ENCODE data around the gene TRMT13.
"Not testable (repeated sequence)": the region's sequence is repeated elsewhere in the genome, so short reads cannot be mapped to it uniquely, and the experiment has no call there.

The TRMT13 gene

DNA sequence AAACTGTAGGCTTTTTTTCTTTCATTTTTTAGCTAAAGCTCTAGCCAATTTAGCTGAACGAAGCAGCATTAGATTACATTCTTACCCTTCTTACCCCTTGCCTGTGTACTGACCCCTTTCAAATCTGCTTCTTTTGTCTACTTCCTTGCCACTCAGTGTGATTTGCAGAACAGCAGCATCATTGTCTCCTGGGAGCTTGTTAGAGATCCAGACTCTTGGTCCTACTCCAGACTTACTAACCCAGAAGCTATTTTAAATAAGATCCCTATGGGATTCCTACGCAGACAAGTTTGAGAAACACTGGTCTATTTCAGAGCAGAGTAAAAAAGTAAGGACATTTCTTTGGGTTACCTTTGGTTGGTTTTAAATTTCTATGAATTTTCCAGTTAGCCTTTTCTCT is 31.3 kb downstream of the TRMT13 start:
- DNase-seq = no peak

- no peak for DNase-seq
Observed at GRCh38 chr1:100164702-100165101, 31.7 kb downstream of the TRMT13 start.

DNA sequence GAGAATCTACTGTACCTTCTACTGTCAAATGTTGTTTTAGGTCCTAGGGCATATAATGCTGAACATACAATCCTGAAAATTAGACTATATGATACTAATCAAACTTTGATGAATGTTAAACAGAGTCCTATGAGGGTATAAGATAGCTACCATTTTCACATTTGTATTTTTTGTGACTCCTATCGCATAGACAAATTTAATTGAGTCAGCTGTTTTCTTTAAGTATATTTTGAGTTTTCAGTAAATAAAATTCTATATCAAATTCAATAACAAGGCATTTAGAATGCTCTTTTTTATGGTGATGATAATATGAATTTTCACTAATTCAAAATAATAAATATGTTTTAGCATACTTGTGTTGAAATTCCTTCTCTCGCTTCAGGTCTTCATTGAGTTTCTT is 35.1 kb downstream of the TRMT13 start:
- no peak for DNase-seq

DNA sequence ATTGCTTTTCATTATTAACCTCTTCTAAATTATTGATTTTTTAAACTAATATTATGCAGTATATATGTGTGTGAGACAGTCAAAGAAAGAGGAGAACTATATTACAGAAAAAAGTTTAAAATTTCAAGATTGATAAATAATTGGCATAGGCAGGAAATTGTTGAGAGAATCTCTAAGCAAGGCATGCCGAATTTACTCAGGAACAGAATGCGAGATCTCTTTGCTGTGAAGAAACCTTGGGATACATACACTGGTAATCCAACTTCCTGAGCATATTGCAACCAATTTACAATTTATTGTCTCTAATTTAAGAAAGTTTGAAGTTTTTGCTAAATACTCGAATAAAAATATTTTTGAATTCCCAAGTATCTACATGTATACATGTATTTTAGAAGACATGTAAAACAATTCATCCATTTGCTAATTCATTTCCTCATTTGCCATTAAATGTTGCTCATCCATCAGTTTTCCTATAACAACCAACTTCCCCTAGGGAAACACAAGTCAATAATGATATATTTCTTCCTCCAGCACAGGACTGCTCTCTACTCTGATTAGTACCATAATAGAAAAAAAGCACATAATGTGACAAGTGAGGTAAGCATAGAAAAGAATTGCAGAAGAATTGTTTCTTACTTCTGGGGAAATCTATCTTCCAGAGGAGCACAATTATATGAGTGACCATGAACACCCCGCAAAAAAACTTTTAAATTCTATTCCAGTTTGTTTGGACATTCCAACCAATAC is 44.5 kb downstream of the TRMT13 start:
- no peak for DNase-seq

GRCh38 chr1:100178091-100178490 is 45.1 kb downstream of the TRMT13 start, which contains the start of gene LRRC39:
TSS of gene LRRC39 (minus strand) at chr1:100178256. CDS start at chr1:100168516, 9,740 bp downstream.
- no peak for DNase-seq

DNA sequence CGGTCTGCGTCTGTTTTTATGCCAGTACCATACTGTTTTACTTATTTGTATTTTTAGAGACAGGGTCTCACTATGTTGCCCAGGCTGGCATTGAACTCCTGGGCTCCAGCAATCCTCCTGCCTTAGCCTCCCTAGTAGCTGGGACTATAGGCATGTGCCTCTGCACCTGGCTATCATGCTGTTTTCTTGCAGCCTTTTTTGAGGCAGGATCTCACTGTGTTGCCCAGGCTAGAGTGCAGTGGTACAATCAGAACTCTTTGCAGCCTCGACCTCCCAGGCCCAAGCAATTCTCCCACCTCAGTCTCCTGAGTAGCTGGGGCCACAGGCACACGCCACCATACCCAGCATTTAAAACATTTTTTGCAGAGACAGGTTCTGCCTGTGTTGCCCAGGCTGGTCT is 50.4 kb downstream of the TRMT13 start:
- DNase-seq = no peak

DNA sequence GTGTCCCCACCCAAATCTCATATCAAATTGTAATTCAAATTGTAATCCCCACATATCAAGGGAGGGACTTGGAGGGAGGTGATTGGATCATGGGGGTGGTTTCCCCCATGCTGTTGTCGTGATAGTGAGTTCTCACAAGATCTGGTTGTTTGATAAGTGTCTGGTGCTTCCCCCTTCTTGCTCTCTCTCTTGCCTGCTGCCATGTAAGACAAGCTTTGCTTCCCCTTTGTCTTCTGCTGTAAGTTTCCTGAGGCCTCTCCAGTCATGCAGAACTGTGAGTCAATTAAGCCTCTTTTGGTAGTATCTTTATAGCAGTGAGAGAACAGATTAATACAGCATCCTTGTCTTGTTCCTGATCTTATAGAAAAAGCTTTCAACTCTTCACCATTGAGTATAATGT is 51.6 kb downstream of the TRMT13 start:
- peak in 1 of 2 donors; percentile 2 for DNase-seq

DNA sequence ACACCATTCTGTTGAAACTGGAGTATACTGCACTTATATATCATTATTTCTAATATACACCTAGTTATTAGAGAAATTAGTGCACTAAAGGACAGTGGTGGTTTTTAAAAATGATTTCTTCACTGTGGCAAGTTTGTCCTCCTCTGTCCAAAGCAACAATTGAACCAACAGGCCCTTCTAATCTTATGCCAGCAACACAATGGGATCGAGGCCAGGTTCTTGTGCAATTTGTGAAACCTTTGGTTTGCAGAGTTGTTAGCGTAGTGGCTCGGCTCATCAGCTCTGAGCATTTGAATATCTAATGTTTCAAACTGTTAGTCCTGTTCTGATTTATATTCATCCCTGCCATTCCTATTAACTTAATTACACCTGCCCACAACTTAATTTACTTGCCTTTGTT is 54.9 kb downstream of the TRMT13 start:
- DNase-seq = no peak

DNA sequence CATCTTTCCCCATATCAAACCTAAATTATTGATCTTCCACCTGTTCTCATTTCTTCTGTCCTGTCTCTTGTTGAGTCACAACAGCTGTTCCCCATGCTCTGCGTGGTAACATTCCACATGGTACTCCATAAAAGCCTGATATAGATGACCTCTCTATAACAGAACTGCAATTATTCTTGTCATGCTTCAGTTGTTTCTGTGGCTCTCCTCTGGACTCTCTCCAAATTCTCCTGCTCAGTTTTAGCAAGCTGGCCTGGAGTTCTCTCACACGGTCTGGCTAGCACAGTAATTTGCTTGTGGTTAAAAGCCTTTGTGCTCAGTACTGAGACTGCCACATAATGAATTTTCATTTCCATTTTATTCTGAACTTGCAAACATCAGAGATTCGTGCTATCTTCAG is 55.7 kb downstream of the TRMT13 start:
- no peak for DNase-seq

- DNase-seq = no peak
Observed at GRCh38 chr1:100198596-100198995, 65.6 kb downstream of the TRMT13 start.

DNA sequence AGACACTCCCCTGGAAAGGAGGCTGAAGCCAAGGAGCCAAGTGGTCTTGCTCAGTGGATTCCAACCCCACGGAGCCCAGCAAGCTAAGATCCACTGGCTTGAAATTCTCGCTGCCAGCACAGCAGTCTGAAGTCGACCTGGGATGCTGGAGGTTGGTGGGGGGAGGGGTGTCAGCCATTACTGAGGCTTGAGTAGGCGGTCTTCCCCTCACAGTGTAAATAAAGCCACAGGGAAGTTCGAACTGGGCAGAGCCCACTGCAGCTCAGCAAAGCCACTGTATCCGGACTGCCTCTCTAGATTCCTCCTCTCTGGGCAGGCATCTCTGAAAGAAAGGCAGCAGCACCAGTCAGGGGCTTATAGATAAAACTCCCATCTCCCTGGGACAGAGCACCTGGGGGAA is 67.1 kb downstream of the TRMT13 start:
- DNase-seq = not testable (repeated sequence)
